ENCODE data around the gene LBHD2. TPM values are rescaled to one million over a fixed set of nuclear protein-coding genes. Genes with fewer than 3 reads are reported as not detected.
"Not testable (repeated sequence)": the region's sequence is repeated elsewhere in the genome, so short reads cannot be mapped to it uniquely, and the experiment has no call there.

LBHD2 gene
- total RNA-seq, 1 donor from 2014 or later = not detected

- Mint-ChIP-seq H3K4me1 (ENCODE audit: low read depth, unreplicated experiment) (peaks cover 14% of the 10 kb centered on the region), H3K36me3 (ENCODE audit: unreplicated experiment) (no peaks in the 10 kb centered on the region), H3K27ac (ENCODE audit: unreplicated experiment) (no peak overlapping the region), H3K9me3 (ENCODE audit: unreplicated experiment) (peaks cover 2% of the 10 kb centered on the region), H3K4me3 (ENCODE audit: unreplicated experiment) (no peak overlapping the region), H3K27me3 (ENCODE audit: unreplicated experiment) (peaks cover 1% of the 10 kb centered on the region)
- DNase-seq = no peak
- TF ChIP-seq CTCF (IDR thresholded peaks at IDR 0.05; ENCODE audit: partially characterized antibody, unreplicated experiment) = no peak
Observed at GRCh38 chr14:103115845-103116572, 32.0 kb downstream of the LBHD2 start.

- Mint-ChIP-seq H3K4me1 (ENCODE audit: low read depth, unreplicated experiment) (peaks cover 14% of the 10 kb centered on the region), H3K9me3 (ENCODE audit: unreplicated experiment) (peaks cover 2% of the 10 kb centered on the region), H3K27ac (ENCODE audit: unreplicated experiment) (no peak overlapping the region), H3K4me3 (ENCODE audit: unreplicated experiment) (no peak overlapping the region), H3K36me3 (ENCODE audit: unreplicated experiment) (no peaks in the 10 kb centered on the region), H3K27me3 (ENCODE audit: unreplicated experiment) (peaks cover 1% of the 10 kb centered on the region)
- no peak for TF ChIP-seq CTCF (IDR thresholded peaks at IDR 0.05; ENCODE audit: partially characterized antibody, unreplicated experiment)
- DNase-seq = no peak
Observed at GRCh38 chr14:103116636-103117035, 32.6 kb downstream of the LBHD2 start.

GRCh38 chr14:103117499-103117898, 33.5 kb downstream of the LBHD2 start:
- DNase-seq; H3K4me3 Mint-ChIP-seq (ENCODE audit: unreplicated experiment); H3K36me3 Mint-ChIP-seq (ENCODE audit: unreplicated experiment); H3K27me3 Mint-ChIP-seq (ENCODE audit: unreplicated experiment); H3K27ac Mint-ChIP-seq (ENCODE audit: unreplicated experiment); H3K9me3 Mint-ChIP-seq (ENCODE audit: unreplicated experiment): not testable (repeated sequence)
- peaks cover 11% of the 10 kb centered on the region for H3K4me1 Mint-ChIP-seq (ENCODE audit: low read depth, unreplicated experiment)

- DNase-seq = no peak
- Mint-ChIP-seq H3K27me3 (ENCODE audit: unreplicated experiment) (peaks cover 1% of the 10 kb centered on the region), H3K4me1 (ENCODE audit: low read depth, unreplicated experiment) (peaks cover 9% of the 10 kb centered on the region), H3K36me3 (ENCODE audit: unreplicated experiment) (no peaks in the 10 kb centered on the region), H3K4me3 (ENCODE audit: unreplicated experiment) (no peak overlapping the region), H3K9me3 (ENCODE audit: unreplicated experiment) (peaks cover 2% of the 10 kb centered on the region), H3K27ac (ENCODE audit: unreplicated experiment) (no peak overlapping the region)
- no peak for TF ChIP-seq CTCF (IDR thresholded peaks at IDR 0.05; ENCODE audit: partially characterized antibody, unreplicated experiment)
Observed at GRCh38 chr14:103118018-103118662, 34.1 kb downstream of the LBHD2 start.

- Mint-ChIP-seq H3K4me3 (ENCODE audit: unreplicated experiment) (no peak overlapping the region), H3K4me1 (ENCODE audit: low read depth, unreplicated experiment) (peaks cover 8% of the 10 kb centered on the region), H3K27ac (ENCODE audit: unreplicated experiment) (no peak overlapping the region), H3K9me3 (ENCODE audit: unreplicated experiment) (peaks cover 2% of the 10 kb centered on the region), H3K27me3 (ENCODE audit: unreplicated experiment) (peaks cover 1% of the 10 kb centered on the region), H3K36me3 (ENCODE audit: unreplicated experiment) (no peaks in the 10 kb centered on the region)
- no peak for DNase-seq
- no peak for TF ChIP-seq CTCF (IDR thresholded peaks at IDR 0.05; ENCODE audit: partially characterized antibody, unreplicated experiment)
Observed at GRCh38 chr14:103118663-103119404, 34.8 kb downstream of the LBHD2 start.

- not testable (repeated sequence) for H3K9me3 Mint-ChIP-seq (ENCODE audit: unreplicated experiment); H3K27ac Mint-ChIP-seq (ENCODE audit: unreplicated experiment); DNase-seq; H3K27me3 Mint-ChIP-seq (ENCODE audit: unreplicated experiment); H3K36me3 Mint-ChIP-seq (ENCODE audit: unreplicated experiment); H3K4me1 Mint-ChIP-seq (ENCODE audit: low read depth, unreplicated experiment)
- H3K4me3 Mint-ChIP-seq (ENCODE audit: unreplicated experiment) = peak overlapping the region; percentile 30
Observed at GRCh38 chr14:103119527-103119926, 35.5 kb downstream of the LBHD2 start.

Data from glutamatergic neuron (in vitro differentiated cells).